OCI-LY7 (cell line): ENCODE data around the gene FAM107A. TPM values are rescaled to one million over a fixed set of nuclear protein-coding genes. Genes with fewer than 3 reads are reported as not detected.
A peak's percentile ranks its signal among the peaks of the same experiment; 100 is the strongest.

Source experiments
- BruUV-seq: library from RNA; stranded (reverse); fragments of 400-500 nt; replicated peaks from 2 replicates; lab custom pipeline; 2021; lab: Mats Ljungman, UMichigan
- CTCF ChIA-PET: fragments of 300-600 bp; sonication (Branson Sonifier 250); formaldehyde crosslinking; loops from one replicate; lab custom pipeline; 2022; ENCODE audit warnings: antibody characterized with exemption; ENCODE audit not compliant: unreplicated experiment; lab: Charles Lee
- POLR2A ChIA-PET: fragments of 300-600 bp; sonication (Branson Sonifier 250); formaldehyde crosslinking; loops from one replicate; lab custom pipeline; 2022; ENCODE audit warnings: antibody characterized with exemption; lab: Charles Lee
- DNase-seq: peaks from one replicate; pipeline ENCODE4 v3.0.0-alpha.2; 2015; ENCODE audit warnings: low spot score
- H2AFZ ChIP-seq: fragments of 200-600 bp; sonication (generic), shearing (Covaris generic); 2 replicates; pipeline ENCODE4 v1.6.1; 2014; ENCODE audit warnings: mild to moderate bottlenecking, antibody characterized with exemption, low read length, moderate library complexity
- H3K27ac ChIP-seq: fragments of 200-600 bp; sonication (generic); 2 replicates; pipeline ENCODE4 v1.5.1; 2014; ENCODE audit warnings: mixed run types, low read depth, mild to moderate bottlenecking, moderate library complexity, low read length, inconsistent platforms; ENCODE audit not compliant: poor library complexity, severe bottlenecking
- H3K36me3 ChIP-seq: fragments of 200-600 bp; sonication (generic); 2 replicates; pipeline ENCODE4 v1.6.1; 2014; ENCODE audit warnings: mild to moderate bottlenecking, antibody characterized with exemption, low read length, moderate library complexity, mixed read lengths; ENCODE audit not compliant: insufficient read depth
- H3K4me1 ChIP-seq: fragments of 200-600 bp; sonication (generic); 2 replicates; pipeline ENCODE4 v1.5.1; 2014; ENCODE audit warnings: mild to moderate bottlenecking, low read length; ENCODE audit not compliant: insufficient read depth, poor library complexity, severe bottlenecking
- H3K4me2 ChIP-seq: fragments of 200-600 bp; sonication (generic); 2 replicates; pipeline ENCODE4 v1.6.1; 2014; ENCODE audit warnings: mild to moderate bottlenecking, low read length
- H3K4me3 ChIP-seq: fragments of 200-600 bp; sonication (generic); 2 replicates; pipeline ENCODE4 v1.5.1; 2014; ENCODE audit warnings: mild to moderate bottlenecking, low read depth, low read length; ENCODE audit not compliant: poor library complexity, severe bottlenecking
- H3K79me2 ChIP-seq: fragments of 200-600 bp; sonication (generic); 2 replicates; pipeline ENCODE4 v1.6.1; 2016; ENCODE audit warnings: low read depth, mild to moderate bottlenecking, low read length, moderate library complexity, mixed read lengths; ENCODE audit not compliant: insufficient read depth
- H3K9me2 ChIP-seq: fragments of 200-600 bp; sonication (generic); 2 replicates; pipeline ENCODE4 v1.6.1; 2016; ENCODE audit warnings: mild to moderate bottlenecking, low read length, mixed read lengths; ENCODE audit not compliant: insufficient read depth
- H3K9me3 ChIP-seq: fragments of 200-600 bp; sonication (generic); 2 replicates; pipeline ENCODE4 v1.6.1; 2014; ENCODE audit warnings: mild to moderate bottlenecking, mixed run types, low read length, mixed read lengths
- H4K20me1 ChIP-seq: fragments of 200-600 bp; sonication (generic); 2 replicates; pipeline ENCODE4 v1.6.1; 2014; ENCODE audit warnings: mild to moderate bottlenecking, antibody characterized with exemption, low read length, moderate library complexity, mixed read lengths; ENCODE audit not compliant: insufficient read depth
- EZH2phosphoT487 ChIP-seq: fragments of 200-600 bp; sonication (generic); IDR thresholded peaks from 2 replicates; pipeline ENCODE4 v1.6.1; 2018; ENCODE audit warnings: low read depth, borderline replicate concordance, mild to moderate bottlenecking, mixed run types, antibody characterized with exemption, low read length, moderate library complexity, mixed read lengths
- intact Hi-C: fragments of 100-400 bp; cut with micrococcal nuclease; formaldehyde crosslinking; loops from one replicate; pipeline ENCODE4 v1.10.0; 2022; ENCODE audit not compliant: unreplicated experiment
- total RNA-seq, 2 experiments: library from RNA; depleted of rRNA in 1 of 2; stranded (reverse); fragments of >200 nt in 1 of 2; shearing (Covaris generic) in 1 of 2; gene quantifications; 2 replicates each; pipeline ENCODE4 v1.2.3, GENCODE V29; 2014 to 2022
- TF ChIP-seq, protein P1 (sequence below): fragments of 200-600 bp; sonication (generic); conservative IDR thresholded peaks from 2 replicates; pipeline ENCODE4 v1.5.1; 2014; ENCODE audit warnings: mild to moderate bottlenecking, antibody characterized with exemption, low read length, moderate library complexity, mixed read lengths

Gene FAM107A
- total RNA-seq, 2 experiments from 2014 or later, result not detected

DNA sequence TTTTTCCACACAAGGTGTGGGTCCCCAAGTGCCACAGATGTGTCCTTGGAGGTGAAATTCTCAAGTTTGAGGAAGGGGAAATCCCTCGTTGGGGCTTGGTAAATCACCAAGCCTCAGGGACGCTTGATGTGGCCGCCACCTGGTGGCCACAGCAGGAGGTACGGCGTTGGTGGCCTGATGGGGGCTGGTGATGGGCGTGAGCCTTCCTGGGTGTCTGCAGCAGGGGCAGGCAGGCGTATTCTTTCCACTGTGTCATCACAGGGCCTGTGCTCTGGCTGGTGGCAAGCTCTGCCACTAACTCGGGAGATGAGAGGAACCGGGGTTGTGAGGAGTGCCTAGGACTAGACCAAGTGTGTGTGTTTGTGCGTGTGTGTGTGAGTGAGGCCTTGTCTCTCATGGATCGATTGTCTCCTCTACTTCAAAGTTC, 44.4 kb downstream of the FAM107A start:
- H3K4me3 ChIP-seq, result no peak overlapping the region
- no peaks in the 10 kb centered on the region for H3K79me2 ChIP-seq
- POLR2A ChIA-PET, result interaction anchor here (0.9 kb wide), 1 partner anchor 180 kb away, joined by 3 read pairs; no protein-coding TSS in a partner anchor
- peak overlapping the region; percentile 28; the same call in 1 of the 2 replicates for H2AFZ ChIP-seq
- H3K4me1 ChIP-seq, result peaks cover 9% of the 10 kb centered on the region
- CTCF ChIA-PET, result interaction anchor here (0.5 kb wide), 1 partner anchor 347 kb away, joined by 3 read pairs; no protein-coding TSS in a partner anchor
- no peaks in the 10 kb centered on the region for H3K9me3 ChIP-seq
- no peak for TF ChIP-seq EZH2phosphoT487
- TF ChIP-seq, protein P1, sequence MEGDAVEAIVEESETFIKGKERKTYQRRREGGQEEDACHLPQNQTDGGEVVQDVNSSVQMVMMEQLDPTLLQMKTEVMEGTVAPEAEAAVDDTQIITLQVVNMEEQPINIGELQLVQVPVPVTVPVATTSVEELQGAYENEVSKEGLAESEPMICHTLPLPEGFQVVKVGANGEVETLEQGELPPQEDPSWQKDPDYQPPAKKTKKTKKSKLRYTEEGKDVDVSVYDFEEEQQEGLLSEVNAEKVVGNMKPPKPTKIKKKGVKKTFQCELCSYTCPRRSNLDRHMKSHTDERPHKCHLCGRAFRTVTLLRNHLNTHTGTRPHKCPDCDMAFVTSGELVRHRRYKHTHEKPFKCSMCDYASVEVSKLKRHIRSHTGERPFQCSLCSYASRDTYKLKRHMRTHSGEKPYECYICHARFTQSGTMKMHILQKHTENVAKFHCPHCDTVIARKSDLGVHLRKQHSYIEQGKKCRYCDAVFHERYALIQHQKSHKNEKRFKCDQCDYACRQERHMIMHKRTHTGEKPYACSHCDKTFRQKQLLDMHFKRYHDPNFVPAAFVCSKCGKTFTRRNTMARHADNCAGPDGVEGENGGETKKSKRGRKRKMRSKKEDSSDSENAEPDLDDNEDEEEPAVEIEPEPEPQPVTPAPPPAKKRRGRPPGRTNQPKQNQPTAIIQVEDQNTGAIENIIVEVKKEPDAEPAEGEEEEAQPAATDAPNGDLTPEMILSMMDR, result peak; percentile 94
- DNase-seq, result peak; percentile 89
- no TSS peak for BruUV-seq
- H3K9me2 ChIP-seq, result no peaks in the 10 kb centered on the region
- H4K20me1 ChIP-seq, result no peaks in the 10 kb centered on the region
- H3K27ac ChIP-seq, result no peak overlapping the region
- H3K4me2 ChIP-seq, result peak overlapping the region; percentile 2; the same call in 1 of the 2 replicates
- no peaks in the 10 kb centered on the region for H3K36me3 ChIP-seq
- intact Hi-C loops, result loop anchor here (1.0 to 10.0 kb wide), 7 partner anchors 41 to 356 kb away; partner anchors contain the start of genes ABHD6 and KCTD6

DNA sequence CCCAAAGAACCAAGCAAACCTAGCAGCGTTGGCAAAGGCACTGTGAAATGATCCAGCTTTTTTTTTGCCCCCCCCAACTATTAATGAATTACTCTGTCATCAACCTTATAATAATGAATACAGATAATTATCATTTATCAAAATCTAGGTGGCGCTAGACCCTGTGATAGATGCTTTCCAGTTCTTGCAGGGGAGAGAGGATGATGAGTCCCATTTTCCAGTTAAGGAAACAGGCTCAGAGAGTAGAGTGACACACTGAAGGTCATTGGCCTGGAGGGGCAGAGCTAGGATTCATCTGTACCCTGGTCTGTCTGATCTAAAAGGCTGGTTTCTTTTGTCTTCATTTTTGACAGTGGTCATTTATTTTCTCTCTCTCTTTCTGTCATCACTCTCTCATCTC, 45.2 kb downstream of the FAM107A start:
- intact Hi-C loops, result loop anchor here (1.0 to 10.0 kb wide), 7 partner anchors 40 to 355 kb away; partner anchors contain the start of genes ABHD6 and KCTD6
- H3K36me3 ChIP-seq, result no peaks in the 10 kb centered on the region
- H3K9me3 ChIP-seq, result no peaks in the 10 kb centered on the region
- no peak overlapping the region for H3K27ac ChIP-seq
- no peaks in the 10 kb centered on the region for H3K9me2 ChIP-seq
- DNase-seq, result peak; percentile 44
- TF ChIP-seq, protein P1, result peak; percentile 77
- no peak for TF ChIP-seq EZH2phosphoT487
- H2AFZ ChIP-seq, result no peak overlapping the region
- H3K79me2 ChIP-seq, result no peaks in the 10 kb centered on the region
- H3K4me3 ChIP-seq, result no peak overlapping the region
- no peaks in the 10 kb centered on the region for H4K20me1 ChIP-seq
- ChIA-PET POLR2A (no interaction called here), CTCF (no interaction called here)
- BruUV-seq, result no TSS peak
- peaks cover 9% of the 10 kb centered on the region for H3K4me1 ChIP-seq
- no peak overlapping the region for H3K4me2 ChIP-seq

DNA sequence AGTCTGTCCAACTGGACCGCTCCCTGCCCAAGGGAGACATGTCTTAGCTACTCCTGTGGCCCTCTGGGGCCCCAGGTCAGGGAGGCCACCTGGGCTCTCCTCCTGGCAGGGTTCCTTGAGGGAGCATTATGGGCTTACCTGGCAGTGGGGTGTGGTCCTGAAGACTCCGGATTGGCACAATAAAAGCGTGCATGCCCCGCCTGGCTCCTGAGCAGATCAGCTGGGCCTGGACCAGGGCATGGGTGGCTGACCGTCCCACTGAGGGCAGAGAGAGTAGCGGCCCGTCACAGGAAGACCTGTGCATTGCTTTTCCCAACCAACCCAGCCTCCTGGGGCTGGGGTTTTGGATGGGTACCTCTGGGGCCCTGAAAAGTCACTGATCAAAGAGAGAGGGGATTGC, 45.6 kb downstream of the FAM107A start:
- ChIA-PET POLR2A (no interaction called here), CTCF (no interaction called here)
- DNase-seq, result no peak
- no peaks in the 10 kb centered on the region for H3K9me3 ChIP-seq
- H3K27ac ChIP-seq, result no peak overlapping the region
- no peaks in the 10 kb centered on the region for H3K79me2 ChIP-seq
- peaks cover 9% of the 10 kb centered on the region for H3K4me1 ChIP-seq
- H3K4me3 ChIP-seq, result no peak overlapping the region
- TF ChIP-seq, protein P1, result no peak
- no peak for TF ChIP-seq EZH2phosphoT487
- H3K9me2 ChIP-seq, result no peaks in the 10 kb centered on the region
- no TSS peak for BruUV-seq
- no peak overlapping the region for H2AFZ ChIP-seq
- H3K36me3 ChIP-seq, result no peaks in the 10 kb centered on the region
- no peak overlapping the region for H3K4me2 ChIP-seq
- no peaks in the 10 kb centered on the region for H4K20me1 ChIP-seq
- intact Hi-C loops, result loop anchor here (5.0 to 10.0 kb wide), 3 partner anchors 107 to 354 kb away; partner anchors contain the start of gene ABHD6
